K562 (cell line): ENCODE measurements around the gene API5. TPM values are rescaled to one million over a fixed set of nuclear protein-coding genes. Genes with fewer than 3 reads are reported as not detected.

ENCODE experiments used
- ARID2 ChIP-seq: fragments of 450-650 bp; IDR thresholded peaks from 2 replicates; pipeline ENCODE4 v1.6.1; 2017; ENCODE audit warnings: antibody characterized with exemption, mild to moderate bottlenecking
- ARNT ChIP-seq, 2 experiments: fragments of 450-650 bp; IDR thresholded peaks; 2 replicates each; pipeline ENCODE4 v1.6.1; 2016; ENCODE audit warnings: mild to moderate bottlenecking in 1 of 2
- BRD4 ChIP-seq: fragments of 200-600 bp; sonication (generic); IDR thresholded peaks from 2 replicates; pipeline ENCODE4 v1.6.1; 2017; ENCODE audit warnings: inconsistent platforms
- C11orf30 ChIP-seq: fragments of 450-650 bp; IDR thresholded peaks from 2 replicates; pipeline ENCODE4 v1.6.1; 2016; ENCODE audit warnings: low read depth, mild to moderate bottlenecking
- CREB1 ChIP-seq, 2 experiments: sonication (generic) in 1 of 2; formaldehyde crosslinking in 1 of 2; IDR thresholded peaks; 2 replicates each; pipeline versions ENCODE4 v1.6.1 to v1.8.0; 2012 to 2022; ENCODE audit warnings: inconsistent platforms in 1 of 2, mild to moderate bottlenecking in 1 of 2, missing genetic modification reagents in 1 of 2, moderate library complexity in 1 of 2
- GABPA ChIP-seq: fragments of 200-800 bp; sonication (Bioruptor generic); conservative IDR thresholded peaks from 2 replicates; pipeline ENCODE4 v1.6.1; 2016; ENCODE audit warnings: low read depth, missing genetic modification characterization, missing compliant biosample characterization
- KAT8 ChIP-seq: fragments of 450-650 bp; IDR thresholded peaks from 2 replicates; pipeline ENCODE4 v1.6.1; 2016; ENCODE audit warnings: low read depth, mild to moderate bottlenecking
- KLF6 ChIP-seq: fragments of 250-450 bp; sonication (Bioruptor Pico); IDR thresholded peaks from 2 replicates; pipeline ENCODE4 v1.4.0; 2020; ENCODE audit warnings: mild to moderate bottlenecking, moderate library complexity, borderline replicate concordance
- MTA2 ChIP-seq: fragments of 450-650 bp; IDR thresholded peaks from 2 replicates; pipeline ENCODE4 v1.6.1; 2016; ENCODE audit warnings: low read depth
- NBN ChIP-seq: fragments of 450-650 bp; IDR thresholded peaks from 2 replicates; pipeline ENCODE4 v1.6.1; 2016; ENCODE audit warnings: low read depth, mild to moderate bottlenecking
- NONO ChIP-seq, 2 experiments: fragments of 200-400 bp in 1 of 2; fragments of 450-650 bp in 1 of 2; formaldehyde crosslinking in 1 of 2; IDR thresholded peaks; 2 replicates each; pipeline ENCODE4 v1.6.1; 2017; ENCODE audit warnings: low read depth in 2 of 2, mild to moderate bottlenecking in 2 of 2, moderate library complexity in 2 of 2, low read length in 1 of 2
- OTX1 ChIP-seq: fragments of 450-650 bp; formaldehyde crosslinking; IDR thresholded peaks from 2 replicates; pipeline ENCODE4 v1.4.0; 2022; ENCODE audit warnings: mild to moderate bottlenecking
- PCBP1 ChIP-seq: fragments of 200-400 bp; formaldehyde crosslinking; IDR thresholded peaks from 2 replicates; pipeline ENCODE4 v1.6.1; 2018; ENCODE audit warnings: mild to moderate bottlenecking, low read depth, low read length; ENCODE audit not compliant: poor library complexity, severe bottlenecking
- SIN3A ChIP-seq, 2 experiments: fragments of 150-350 bp in 1 of 2; IDR thresholded peaks; 2 replicates each; pipeline ENCODE4 v1.6.1; 2011 to 2016; ENCODE audit warnings: borderline replicate concordance in 2 of 2, low read depth in 2 of 2, low read length in 2 of 2, mild to moderate bottlenecking in 2 of 2, moderate library complexity in 2 of 2; ENCODE audit not compliant: control insufficient read depth in 1 of 2
- SP2 ChIP-seq: IDR thresholded peaks from 2 replicates; pipeline ENCODE4 v1.6.1; 2011; ENCODE audit warnings: mild to moderate bottlenecking, low read depth, low read length, moderate library complexity; ENCODE audit not compliant: poor library complexity, severe bottlenecking; ENCODE audit errors: extremely low read depth
- SREBF1 ChIP-seq: fragments of 150-350 bp; IDR thresholded peaks from 2 replicates; pipeline ENCODE4 v1.6.1; 2014; ENCODE audit warnings: antibody characterized with exemption, low read depth, low read length, borderline replicate concordance
- SRSF1 ChIP-seq: fragments of 200-400 bp; formaldehyde crosslinking; IDR thresholded peaks from 2 replicates; pipeline ENCODE4 v1.6.1; 2017; ENCODE audit warnings: mild to moderate bottlenecking, low read depth, low read length, moderate library complexity
- TBP ChIP-seq: optimal IDR thresholded peaks from 2 replicates; pipeline ENCODE3; 2011; ENCODE audit warnings: low read depth, low read length, improper control_type of control experiment
- TCF7 ChIP-seq: sonication (generic); IDR thresholded peaks from 2 replicates; pipeline ENCODE4 v1.6.1; 2016; ENCODE audit warnings: antibody characterized with exemption, borderline replicate concordance
- ZBTB43 ChIP-seq: sonication (generic); formaldehyde crosslinking; IDR thresholded peaks from 2 replicates; pipeline ENCODE4 v1.8.0; 2023; ENCODE audit warnings: mild to moderate bottlenecking, missing genetic modification reagents
- ZNF253 ChIP-seq: fragments of 250-450 bp; sonication (Bioruptor Pico); conservative IDR thresholded peaks from 2 replicates; pipeline ENCODE4 v1.6.1; 2021; ENCODE audit warnings: mild to moderate bottlenecking
- ZNF561 ChIP-seq: fragments of 450-650 bp; formaldehyde crosslinking; conservative IDR thresholded peaks from 2 replicates; pipeline ENCODE4 v1.4.0; 2020; ENCODE audit warnings: mild to moderate bottlenecking, moderate library complexity
- ZNF75A ChIP-seq: fragments of 450-650 bp; formaldehyde crosslinking; IDR thresholded peaks from 2 replicates; pipeline ENCODE4 v1.4.0; 2020; ENCODE audit warnings: mild to moderate bottlenecking
- polyA plus RNA-seq, 8 experiments: library from polyadenylated mRNA; depleted of rRNA in 4 of 8; stranded (reverse) in 5 of 8; unstranded in 3 of 8; fragments of >200 nt; fragmentation: Nextera tagmentation in 2 of 8; fragmentation: Illumina TruSeq in 1 of 8; extraction: Ambion mirVana in 2 of 8; extraction: Trizol in 1 of 8; gene quantifications; 2 replicates each; pipeline versions ENCODE4 v1.2.1 to v1.2.3, GENCODE V29; 2011 to 2014; ENCODE audit warnings: inconsistent platforms in 1 of 8, missing spikeins in 1 of 8
- total RNA-seq, 7 experiments: library from RNA; depleted of rRNA in 6 of 7; stranded (reverse); fragments of >200 nt in 6 of 7; fragmentation: Illumina TruSeq in 2 of 7; extraction: Trizol in 2 of 7; gene quantifications; 2 replicates each; pipeline versions ENCODE4 v1.2.1 to v1.2.3, GENCODE V29; 2011 to 2021; ENCODE audit warnings: low replicate concordance in 1 of 7
- TF ChIP-seq, protein P1 (sequence below): IDR thresholded peaks from 2 replicates; pipeline ENCODE4 v1.6.1; 2014; ENCODE audit warnings: antibody characterized with exemption
- TF ChIP-seq, protein P2 (sequence below), 3 experiments: IDR thresholded peaks in 2 of 3; conservative IDR thresholded peaks in 1 of 3; 2 replicates each; pipeline ENCODE4 v1.5.1; 2011 to 2012; ENCODE audit warnings: low read length in 3 of 3, mild to moderate bottlenecking in 3 of 3, control low read depth in 2 of 3, improper control_type of control experiment in 1 of 3, inconsistent platforms in 1 of 3, low read depth in 1 of 3, mixed read lengths in 1 of 3, moderate library complexity in 1 of 3; ENCODE audit not compliant: insufficient read depth in 2 of 3

The API5 gene
- total and polyA plus RNA-seq, 9 of the 15 experiments (the other 6 are each of a cell fraction or from before 2014, with no cell fraction given), result 59.8 to 146 (median 123) TPM

DNA sequence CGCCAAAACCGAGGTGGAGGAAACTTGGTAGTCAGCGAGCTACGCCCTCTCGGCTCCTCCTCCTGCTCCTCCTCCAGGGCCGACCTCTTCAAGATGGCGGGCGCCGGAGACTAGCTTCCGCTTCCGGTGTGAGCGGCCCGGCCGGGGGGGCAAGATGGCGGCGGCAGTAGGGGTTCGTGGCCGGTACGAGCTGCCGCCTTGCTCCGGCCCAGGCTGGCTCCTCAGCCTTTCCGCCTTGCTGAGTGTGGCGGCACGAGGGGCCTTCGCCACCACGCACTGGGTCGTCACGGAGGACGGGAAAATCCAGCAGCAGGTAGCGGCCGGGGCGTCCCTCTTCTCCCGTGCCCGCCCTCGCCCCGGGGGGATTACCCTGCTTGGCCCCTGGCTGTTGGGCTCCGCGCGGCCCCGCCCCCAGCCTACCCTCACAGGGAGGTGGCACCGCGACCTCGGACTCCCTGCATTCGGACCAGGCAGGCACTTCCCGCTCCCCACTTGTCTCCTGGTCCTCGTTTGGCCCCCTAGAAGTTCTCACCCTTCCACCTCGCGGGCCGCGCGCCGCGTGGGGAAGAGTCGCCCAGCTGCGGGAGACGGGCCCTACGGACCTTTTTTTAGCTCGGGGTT lies 47.1 kb downstream of the API5 start, which contains the start of gene TTC17 (continued):
- TF ChIP-seq, protein P1, sequence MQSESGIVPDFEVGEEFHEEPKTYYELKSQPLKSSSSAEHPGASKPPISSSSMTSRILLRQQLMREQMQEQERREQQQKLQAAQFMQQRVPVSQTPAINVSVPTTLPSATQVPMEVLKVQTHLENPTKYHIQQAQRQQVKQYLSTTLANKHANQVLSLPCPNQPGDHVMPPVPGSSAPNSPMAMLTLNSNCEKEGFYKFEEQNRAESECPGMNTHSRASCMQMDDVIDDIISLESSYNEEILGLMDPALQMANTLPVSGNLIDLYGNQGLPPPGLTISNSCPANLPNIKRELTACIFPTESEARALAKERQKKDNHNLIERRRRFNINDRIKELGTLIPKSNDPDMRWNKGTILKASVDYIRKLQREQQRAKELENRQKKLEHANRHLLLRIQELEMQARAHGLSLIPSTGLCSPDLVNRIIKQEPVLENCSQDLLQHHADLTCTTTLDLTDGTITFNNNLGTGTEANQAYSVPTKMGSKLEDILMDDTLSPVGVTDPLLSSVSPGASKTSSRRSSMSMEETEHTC, result no peak
- TF ChIP-seq MTA2 (no peak), GABPA (tag) (peak; percentile 98), ZBTB43 (CRISPR knock-in tag) (peak; percentile 59; the same call in 1 of the 2 replicates), SIN3A (IDR thresholded peaks at IDR 0.05; ENCODE audit: borderline replicate concordance in 2 of 2, control insufficient read depth in 1 of 2, low read depth in 2 of 2, low read length in 2 of 2) (peak; percentile 63 to 71; a peak in 1 of 4 replicates), ZNF253 (CRISPR knock-in tag) (no peak), ZNF561 (CRISPR knock-in tag) (no peak), KAT8 (no peak), SRSF1 (0 out of 2 replicates have a peak, but pooled peaks have one; percentile 42), OTX1 (CRISPR knock-in tag) (peak; percentile 42; the same call in 1 of the 2 replicates), SREBF1 (0 out of 2 replicates have a peak, but pooled peaks have one; percentile 15), BRD4 (peak; percentile 71; the same call in 1 of the 2 replicates), KLF6 (no peak), TBP (peak; percentile 88), ARNT (IDR thresholded peaks at IDR 0.05) (no peak), ZNF75A (CRISPR knock-in tag) (no peak), TCF7 (no peak), PCBP1 (peak; percentile 51), CREB1 (IDR thresholded peaks at IDR 0.05) (no peak), CREB1 (CRISPR knock-in tag; IDR thresholded peaks at IDR 0.05) (no peak), C11orf30 (peak; percentile 77), NONO (IDR thresholded peaks at IDR 0.05; ENCODE audit: low read depth in 2 of 2, low read length in 1 of 2) (peak; percentile 46 to 81; a peak in 2 of 4 replicates), ARID2 (no peak), SP2 (no peak), NBN (no peak)
- TF ChIP-seq, protein P2, sequence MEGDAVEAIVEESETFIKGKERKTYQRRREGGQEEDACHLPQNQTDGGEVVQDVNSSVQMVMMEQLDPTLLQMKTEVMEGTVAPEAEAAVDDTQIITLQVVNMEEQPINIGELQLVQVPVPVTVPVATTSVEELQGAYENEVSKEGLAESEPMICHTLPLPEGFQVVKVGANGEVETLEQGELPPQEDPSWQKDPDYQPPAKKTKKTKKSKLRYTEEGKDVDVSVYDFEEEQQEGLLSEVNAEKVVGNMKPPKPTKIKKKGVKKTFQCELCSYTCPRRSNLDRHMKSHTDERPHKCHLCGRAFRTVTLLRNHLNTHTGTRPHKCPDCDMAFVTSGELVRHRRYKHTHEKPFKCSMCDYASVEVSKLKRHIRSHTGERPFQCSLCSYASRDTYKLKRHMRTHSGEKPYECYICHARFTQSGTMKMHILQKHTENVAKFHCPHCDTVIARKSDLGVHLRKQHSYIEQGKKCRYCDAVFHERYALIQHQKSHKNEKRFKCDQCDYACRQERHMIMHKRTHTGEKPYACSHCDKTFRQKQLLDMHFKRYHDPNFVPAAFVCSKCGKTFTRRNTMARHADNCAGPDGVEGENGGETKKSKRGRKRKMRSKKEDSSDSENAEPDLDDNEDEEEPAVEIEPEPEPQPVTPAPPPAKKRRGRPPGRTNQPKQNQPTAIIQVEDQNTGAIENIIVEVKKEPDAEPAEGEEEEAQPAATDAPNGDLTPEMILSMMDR (IDR thresholded peaks at IDR 0.05 in 2 of 3, conservative IDR thresholded peaks at IDR 0.05 in 1 of 3; ENCODE audit: insufficient read depth in 2 of 3, low read depth in 1 of 3, low read length in 3 of 3), result no peak
